Skeletal muscle tissue (tissue), 4 donors: ENCODE measurements around the gene RPS15. TPM values are rescaled to one million over a fixed set of nuclear protein-coding genes. Genes with fewer than 3 reads are reported as not detected.

Experiments
- H3K27ac ChIP-seq: one replicate; pipeline ENCODE4 v1.7.0; 2013; ENCODE audit warnings: mild to moderate bottlenecking, low read depth, low read length, inconsistent platforms
- H3K27me3 ChIP-seq, 3 donors: one replicate each; pipeline ENCODE4 v1.7.0; 2013; ENCODE audit warnings: low read length in 3 of 3; ENCODE audit not compliant: control insufficient read depth in 3 of 3, insufficient read depth in 3 of 3
- H3K36me3 ChIP-seq, 3 donors: one replicate each; pipeline ENCODE4 v1.7.0; 2013; ENCODE audit warnings: low read length in 3 of 3; ENCODE audit not compliant: control insufficient read depth in 3 of 3, insufficient read depth in 3 of 3
- H3K4me1 ChIP-seq, 3 donors: one replicate each; pipeline ENCODE4 v1.7.0; 2013; ENCODE audit warnings: low read length in 3 of 3, mild to moderate bottlenecking in 3 of 3; ENCODE audit not compliant: control insufficient read depth in 3 of 3, insufficient read depth in 3 of 3
- H3K4me3 ChIP-seq, 3 donors: one replicate each; pipeline ENCODE4 v1.7.0; 2013; ENCODE audit warnings: low read length in 3 of 3
- H3K9ac ChIP-seq, 3 donors: one replicate each; pipeline ENCODE4 v1.7.0; 2013; ENCODE audit warnings: low read length in 3 of 3, mild to moderate bottlenecking in 3 of 3, moderate library complexity in 2 of 3, low read depth in 1 of 3
- H3K9me3 ChIP-seq, 3 donors: one replicate each; pipeline ENCODE4 v1.7.0; 2013; ENCODE audit warnings: low read length in 3 of 3; ENCODE audit not compliant: control insufficient read depth in 3 of 3
- total RNA-seq: library from RNA; depleted of rRNA; stranded (reverse); fragments of >200 nt; gene quantifications from one replicate; pipeline ENCODE4 v1.2.3, GENCODE V29; 2014
- donor health status: Osteomylitis.

RPS15 gene
- total RNA-seq, 1 donor from 2014 or later: 354 TPM

DNA sequence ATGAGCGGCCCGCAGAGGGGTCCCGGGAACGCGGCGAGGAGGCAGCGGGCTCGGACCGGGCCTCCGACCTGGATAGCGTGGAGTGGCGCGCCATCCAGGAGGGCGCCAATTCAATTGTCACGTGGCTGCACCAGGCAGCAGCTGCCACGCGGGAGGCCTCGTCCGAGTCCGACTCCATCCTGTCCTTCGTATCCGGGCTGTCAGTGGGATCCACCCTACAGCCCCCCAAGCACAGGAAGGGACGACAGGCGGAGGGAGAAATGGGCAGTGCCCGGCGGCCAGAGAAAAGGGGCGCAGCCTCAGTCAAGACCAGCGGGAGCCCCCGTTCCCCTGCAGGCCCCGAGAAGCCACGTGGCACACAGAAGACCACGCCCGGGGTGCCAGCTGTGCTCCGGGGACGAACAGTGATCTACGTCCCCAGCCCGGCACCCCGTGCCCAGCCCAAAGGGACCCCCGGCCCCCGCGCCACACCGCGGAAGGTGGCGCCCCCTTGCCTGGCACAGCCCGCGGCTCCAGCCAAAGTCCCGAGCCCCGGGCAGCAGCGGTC lies 30.2 kb downstream of the RPS15 start:
- Histone ChIP-seq H3K9ac (no peak overlapping the region), H3K27me3 (peaks cover 68 to 87% (median 83%) of the 10 kb centered on the region in 3 donors), H3K4me1 (peaks cover 32 to 59% (median 58%) of the 10 kb centered on the region in 3 donors), H3K36me3 (no peaks in the 10 kb centered on the region), H3K4me3 (no peak overlapping the region), H3K27ac (no peak overlapping the region), H3K9me3 (no peaks in the 10 kb centered on the region)

DNA sequence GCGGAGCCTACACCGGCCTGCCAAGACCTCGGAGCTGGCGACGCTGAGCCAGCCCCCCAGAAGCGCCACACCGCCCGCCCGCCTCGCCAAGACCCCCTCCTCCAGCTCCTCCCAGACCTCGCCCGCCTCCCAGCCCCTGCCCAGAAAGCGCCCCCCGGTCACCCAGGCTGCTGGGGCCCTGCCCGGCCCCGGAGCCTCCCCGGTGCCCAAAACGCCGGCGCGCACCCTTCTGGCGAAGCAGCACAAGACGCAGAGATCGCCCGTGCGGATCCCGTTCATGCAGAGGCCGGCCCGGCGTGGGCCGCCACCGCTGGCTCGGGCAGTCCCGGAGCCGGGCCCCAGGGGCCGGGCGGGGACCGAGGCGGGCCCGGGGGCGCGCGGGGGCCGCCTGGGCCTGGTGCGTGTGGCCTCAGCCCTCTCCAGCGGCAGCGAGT lies 30.6 kb downstream of the RPS15 start:
- Histone ChIP-seq H3K36me3 (no peaks in the 10 kb centered on the region), H3K9me3 (no peaks in the 10 kb centered on the region), H3K27ac (no peak overlapping the region), H3K27me3 (peaks cover 72 to 90% (median 88%) of the 10 kb centered on the region in 3 donors), H3K9ac (no peak overlapping the region), H3K4me3 (no peak overlapping the region), H3K4me1 (peaks cover 32 to 62% (median 59%) of the 10 kb centered on the region in 3 donors)

DNA sequence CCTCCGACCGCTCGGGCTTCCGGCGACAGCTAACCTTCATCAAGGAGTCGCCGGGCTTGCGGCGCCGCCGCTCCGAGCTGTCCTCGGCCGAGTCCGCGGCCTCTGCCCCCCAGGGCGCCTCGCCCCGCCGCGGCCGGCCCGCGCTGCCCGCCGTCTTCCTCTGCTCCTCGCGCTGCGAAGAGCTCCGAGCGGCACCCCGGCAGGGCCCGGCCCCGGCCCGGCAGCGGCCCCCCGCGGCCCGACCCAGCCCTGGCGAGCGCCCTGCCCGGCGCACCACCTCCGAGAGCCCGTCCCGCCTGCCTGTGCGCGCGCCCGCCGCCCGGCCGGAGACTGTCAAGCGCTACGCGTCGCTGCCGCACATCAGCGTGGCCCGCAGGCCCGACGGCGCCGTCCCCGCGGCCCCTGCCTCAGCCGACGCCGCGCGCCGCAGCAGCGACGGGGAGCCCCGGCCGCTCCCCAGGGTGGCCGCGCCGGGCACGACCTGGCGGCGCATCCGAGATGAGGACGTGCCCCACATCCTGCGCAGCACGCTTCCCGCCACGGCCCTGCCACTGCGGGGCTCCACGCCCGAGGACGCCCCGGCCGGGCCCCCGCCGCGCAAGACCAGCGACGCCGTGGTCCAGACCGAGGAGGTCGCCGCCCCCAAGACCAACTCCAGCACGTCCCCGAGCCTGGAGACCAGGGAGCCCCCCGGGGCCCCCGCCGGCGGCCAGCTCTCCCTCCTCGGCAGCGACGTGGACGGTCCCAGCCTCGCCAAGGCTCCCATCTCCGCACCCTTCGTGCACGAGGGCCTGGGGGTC lies 31.3 kb downstream of the RPS15 start:
- Histone ChIP-seq H3K27me3 (peaks cover 74 to 92% (median 89%) of the 10 kb centered on the region in 3 donors), H3K9me3 (no peaks in the 10 kb centered on the region), H3K4me3 (peak overlapping the region in 1 of 3 donors; percentile 32), H3K9ac (peak overlapping the region in 1 of 3 donors; percentile 3), H3K36me3 (no peaks in the 10 kb centered on the region), H3K4me1 (peaks cover 36 to 68% (median 64%) of the 10 kb centered on the region in 3 donors), H3K27ac (no peak overlapping the region)

DNA sequence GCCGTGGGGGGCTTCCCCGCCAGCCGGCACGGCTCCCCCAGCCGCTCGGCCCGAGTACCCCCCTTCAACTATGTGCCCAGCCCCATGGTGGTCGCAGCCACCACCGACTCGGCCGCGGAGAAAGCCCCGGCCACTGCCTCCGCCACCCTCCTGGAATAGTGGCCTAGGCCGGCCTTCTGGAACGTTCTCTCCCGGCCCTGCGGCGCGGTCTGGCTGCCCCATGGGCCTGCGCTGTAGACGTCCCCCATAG lies 31.8 kb downstream of the RPS15 start:
- no peak overlapping the region for H3K27ac ChIP-seq
- H3K9me3 ChIP-seq: no peaks in the 10 kb centered on the region
- H3K4me3 ChIP-seq: peak overlapping the region in 2 of 3 donors; percentile 32 to 45
- H3K36me3 ChIP-seq: peaks cover 0 to 3% (median 1%) of the 10 kb centered on the region in 3 donors
- peaks cover 36 to 73% (median 67%) of the 10 kb centered on the region in 3 donors for H3K4me1 ChIP-seq
- peak overlapping the region in 1 of 3 donors; percentile 45 for H3K9ac ChIP-seq
- H3K27me3 ChIP-seq: peaks cover 78 to 91% (median 90%) of the 10 kb centered on the region in 3 donors

DNA sequence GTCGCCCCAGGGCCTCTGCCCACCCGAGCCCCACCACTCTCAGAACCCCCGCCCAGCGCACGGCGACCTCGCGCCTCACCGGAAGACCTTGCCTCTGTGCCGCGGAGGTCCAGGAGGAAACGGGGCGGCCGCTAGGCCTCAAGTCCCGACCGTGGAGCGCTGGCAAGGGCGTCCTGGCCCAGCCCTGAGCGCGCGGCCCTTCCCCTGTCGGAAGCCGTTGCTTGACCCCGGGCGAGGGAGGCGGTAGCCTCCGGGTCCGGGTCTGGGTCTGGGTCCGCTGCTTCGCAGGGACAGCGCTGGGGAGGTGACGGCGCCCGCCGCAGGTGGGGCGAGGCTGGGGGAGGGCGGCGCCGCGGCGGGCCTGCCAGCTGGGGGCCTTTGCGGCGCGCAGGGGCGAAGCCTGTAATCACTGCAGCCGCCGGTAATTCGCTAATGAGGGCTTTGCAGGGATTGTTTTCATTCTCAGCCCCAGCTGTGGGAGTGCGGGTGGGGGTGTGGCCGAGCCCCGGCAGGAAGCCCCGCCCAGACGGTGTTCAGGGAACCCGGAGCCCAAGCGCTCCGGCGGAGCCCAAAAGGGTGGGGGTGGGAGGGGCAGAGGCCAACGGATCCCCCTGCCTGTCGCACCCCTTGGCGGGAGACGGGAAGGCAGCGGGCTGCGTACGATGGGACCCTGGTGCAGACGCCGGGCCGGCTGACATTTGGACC lies 32.3 kb downstream of the RPS15 start:
- H3K36me3 ChIP-seq: peaks cover 0 to 6% (median 2%) of the 10 kb centered on the region in 3 donors
- H3K4me1 ChIP-seq: peaks cover 36 to 73% (median 64%) of the 10 kb centered on the region in 3 donors
- no peak overlapping the region for H3K27ac ChIP-seq
- H3K9me3 ChIP-seq: no peaks in the 10 kb centered on the region
- H3K4me3 ChIP-seq: peak overlapping the region; percentile 23 to 45 (median 32)
- peak overlapping the region in 1 of 3 donors; percentile 45 for H3K9ac ChIP-seq
- peaks cover 76 to 86% (median 85%) of the 10 kb centered on the region in 3 donors for H3K27me3 ChIP-seq

DNA sequence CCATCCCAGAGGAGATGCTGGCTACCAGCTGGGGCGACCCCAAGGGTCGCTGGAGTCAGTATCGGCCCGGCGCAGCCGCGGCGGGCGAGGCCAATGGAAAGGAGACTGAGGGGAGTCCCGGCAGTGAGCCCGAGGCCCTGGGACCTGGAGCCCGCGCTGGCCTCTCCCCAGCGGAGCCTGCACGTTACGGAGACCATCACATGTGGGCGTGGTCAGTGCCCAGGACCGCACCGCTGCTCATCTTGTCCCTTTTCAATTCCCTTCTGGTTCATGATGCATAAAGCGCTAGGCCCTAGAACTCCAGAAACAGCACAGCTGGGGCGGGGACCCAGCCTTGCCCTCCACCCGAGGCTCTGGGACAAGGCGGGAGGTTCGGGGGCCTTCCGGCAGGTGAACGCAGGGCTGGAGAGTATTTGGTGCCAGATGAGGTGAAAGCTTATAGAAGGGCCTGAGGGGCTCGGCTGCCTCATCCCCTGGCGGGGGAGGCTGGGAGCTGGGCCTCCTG lies 32.9 kb downstream of the RPS15 start:
- H3K9me3 ChIP-seq: no peaks in the 10 kb centered on the region
- H3K27me3 ChIP-seq: peaks cover 72 to 80% (median 79%) of the 10 kb centered on the region in 3 donors
- H3K4me1 ChIP-seq: peaks cover 36 to 69% (median 58%) of the 10 kb centered on the region in 3 donors
- H3K9ac ChIP-seq: peak overlapping the region in 1 of 3 donors; percentile 40
- H3K27ac ChIP-seq: no peak overlapping the region
- peaks cover 3 to 10% (median 4%) of the 10 kb centered on the region in 3 donors for H3K36me3 ChIP-seq
- H3K4me3 ChIP-seq: peak overlapping the region in 2 of 3 donors; percentile 29 to 32

DNA sequence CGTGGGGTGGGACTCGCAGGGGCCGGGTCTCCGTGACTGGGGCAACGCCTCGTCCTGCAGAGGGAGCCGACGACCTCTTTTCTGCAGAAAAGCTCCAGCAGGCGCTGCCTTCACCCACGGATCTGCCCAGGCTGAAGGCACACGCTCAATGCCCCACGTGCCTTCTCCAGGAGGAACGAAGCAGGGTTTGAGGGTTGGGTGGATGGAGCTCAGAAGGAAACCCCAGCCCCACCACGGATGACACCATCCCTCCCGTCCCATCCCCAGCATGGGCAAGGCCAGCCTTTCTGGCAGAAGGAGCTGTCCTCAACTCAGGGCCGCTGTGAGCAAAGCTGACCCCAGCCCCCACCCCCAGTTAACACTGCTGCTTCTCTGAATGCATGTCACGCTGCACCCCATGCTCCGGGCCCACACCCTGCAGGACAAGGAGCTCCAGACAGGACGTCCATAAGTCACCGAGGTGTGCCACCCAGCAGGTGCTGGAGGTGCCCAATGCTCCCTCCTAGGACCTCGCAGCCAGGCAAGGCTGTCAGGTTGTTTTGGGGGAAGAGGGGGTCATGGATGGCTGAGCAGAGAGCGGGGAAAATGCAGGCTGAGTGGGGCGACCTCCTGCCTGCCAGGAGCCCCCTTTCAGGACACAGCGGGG lies 33.4 kb downstream of the RPS15 start:
- Histone ChIP-seq H3K9me3 (no peaks in the 10 kb centered on the region), H3K36me3 (peaks cover 5 to 10% (median 5%) of the 10 kb centered on the region in 3 donors), H3K4me1 (peaks cover 35 to 69% (median 56%) of the 10 kb centered on the region in 3 donors), H3K4me3 (no peak overlapping the region), H3K27ac (no peak overlapping the region), H3K9ac (peak overlapping the region in 2 of 3 donors; percentile 14 to 40), H3K27me3 (peaks cover 66 to 74% (median 74%) of the 10 kb centered on the region in 3 donors)

DNA sequence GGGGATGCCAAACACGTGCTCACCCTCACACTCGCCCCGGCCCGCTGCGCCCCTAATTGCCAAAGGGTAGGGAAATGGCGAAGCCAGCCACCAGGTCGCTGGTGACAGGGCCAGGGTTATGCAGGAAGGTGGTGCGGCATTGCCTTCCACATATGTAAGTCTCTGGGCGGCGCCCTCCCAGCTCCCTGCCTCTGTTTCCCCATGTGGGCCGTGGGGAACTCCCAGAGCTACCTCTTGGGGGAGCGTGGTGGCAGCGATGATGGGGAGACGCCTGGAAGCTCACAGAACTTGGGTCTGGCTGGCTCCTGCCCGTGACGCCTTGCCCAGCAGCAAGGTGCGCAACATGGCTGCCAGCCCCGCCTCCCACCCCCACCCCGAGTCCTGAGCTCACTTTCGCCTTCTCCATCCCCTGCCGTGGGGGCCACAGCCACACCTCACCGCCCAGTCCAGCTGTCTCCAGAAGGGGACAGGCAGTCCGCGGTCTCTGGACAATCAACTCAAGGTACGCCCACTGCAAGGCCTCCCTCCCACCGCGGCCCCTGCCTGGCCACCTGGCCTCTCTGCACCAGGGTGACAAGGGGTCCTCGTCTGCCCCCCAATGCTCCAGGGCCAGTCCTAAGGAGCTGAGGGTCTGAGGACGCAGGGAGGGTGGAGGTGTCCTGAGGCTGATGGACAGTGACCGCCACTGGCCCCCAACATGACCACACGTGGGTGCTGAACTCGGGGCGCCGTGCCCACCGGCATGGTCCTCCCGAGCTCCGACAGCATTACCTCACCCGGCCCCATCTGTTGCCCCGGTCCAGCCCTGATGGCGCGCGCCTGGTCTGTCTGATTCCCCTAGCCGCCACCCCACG lies 34.3 kb downstream of the RPS15 start:
- peaks cover 27 to 69% (median 52%) of the 10 kb centered on the region in 3 donors for H3K4me1 ChIP-seq
- no peaks in the 10 kb centered on the region for H3K9me3 ChIP-seq
- H3K9ac ChIP-seq: no peak overlapping the region
- peaks cover 5 to 10% (median 5%) of the 10 kb centered on the region in 3 donors for H3K36me3 ChIP-seq
- H3K27me3 ChIP-seq: peaks cover 60 to 66% (median 65%) of the 10 kb centered on the region in 3 donors
- H3K4me3 ChIP-seq: no peak overlapping the region
- H3K27ac ChIP-seq: no peak overlapping the region
